Measurements from ENCODE around the gene MYH4.

The MYH4 gene

GRCh38 chr17:10463402-10463801 lies 6.0 kb downstream of the MYH4 start:
- CTCF ChIA-PET, result no interaction called here
- no peak for DNase-seq (ENCODE audit: low read depth, low spot score)
- POLR2A ChIA-PET, result no interaction called here
- H3K4me3 ChIP-seq (ENCODE audit: low read depth, low read length), result no peak overlapping the region
- TF ChIP-seq CTCF (IDR thresholded peaks at IDR 0.05; ENCODE audit: insufficient read depth, low read length, missing control alignments), result no peak

- DNase-seq (ENCODE audit: low read depth, low spot score), result no peak
- no peak for TF ChIP-seq CTCF (IDR thresholded peaks at IDR 0.05; ENCODE audit: insufficient read depth, low read length, missing control alignments)
- ChIA-PET CTCF (no interaction called here), POLR2A (no interaction called here)
- no peak overlapping the region for H3K4me3 ChIP-seq (ENCODE audit: low read depth, low read length)
Measured at GRCh38 chr17:10460062-10460461, 9.3 kb downstream of the MYH4 start.

- no peak overlapping the region for H3K4me3 ChIP-seq (ENCODE audit: low read depth, low read length)
- no peak for DNase-seq (ENCODE audit: low read depth, low spot score)
- POLR2A ChIA-PET, result no interaction called here
- TF ChIP-seq CTCF (IDR thresholded peaks at IDR 0.05; ENCODE audit: insufficient read depth, low read length, missing control alignments), result no peak
- CTCF ChIA-PET, result no interaction called here
Measured at GRCh38 chr17:10458701-10459100, 10.7 kb downstream of the MYH4 start.

- no peak for TF ChIP-seq CTCF (IDR thresholded peaks at IDR 0.05; ENCODE audit: insufficient read depth, low read length, missing control alignments)
- DNase-seq (ENCODE audit: low read depth, low spot score), result no peak
- ChIA-PET CTCF (no interaction called here), POLR2A (no interaction called here)
- no peak overlapping the region for H3K4me3 ChIP-seq (ENCODE audit: low read depth, low read length)
Measured at GRCh38 chr17:10457952-10458351, 11.4 kb downstream of the MYH4 start.

GRCh38 chr17:10447026-10447931 lies 22.1 kb downstream of the MYH4 start:
- no peak for DNase-seq (ENCODE audit: low read depth, low spot score)
- TF ChIP-seq CTCF (IDR thresholded peaks at IDR 0.05; ENCODE audit: insufficient read depth, low read length, missing control alignments), result no peak
- POLR2A ChIA-PET, result no interaction called here
- H3K4me3 ChIP-seq (ENCODE audit: low read depth, low read length), result no peak overlapping the region
- CTCF ChIA-PET, result interaction anchor here (1.0 kb wide), 1 partner anchor 170 kb away, joined by 4 read pairs; no protein-coding TSS in a partner anchor

GRCh38 chr17:10439816-10440215 lies 29.5 kb downstream of the MYH4 start:
- DNase-seq (ENCODE audit: low read depth, low spot score), result no peak
- TF ChIP-seq CTCF (IDR thresholded peaks at IDR 0.05; ENCODE audit: insufficient read depth, low read length, missing control alignments), result no peak
- H3K4me3 ChIP-seq (ENCODE audit: low read depth, low read length), result no peak overlapping the region
- ChIA-PET POLR2A (no interaction called here), CTCF (no interaction called here)
